ENCODE data around the gene IFT57.

GRCh38 chr3:108234387-108234957 is 12.2 kb upstream of the IFT57 start:
- TF ChIP-seq, protein P1, sequence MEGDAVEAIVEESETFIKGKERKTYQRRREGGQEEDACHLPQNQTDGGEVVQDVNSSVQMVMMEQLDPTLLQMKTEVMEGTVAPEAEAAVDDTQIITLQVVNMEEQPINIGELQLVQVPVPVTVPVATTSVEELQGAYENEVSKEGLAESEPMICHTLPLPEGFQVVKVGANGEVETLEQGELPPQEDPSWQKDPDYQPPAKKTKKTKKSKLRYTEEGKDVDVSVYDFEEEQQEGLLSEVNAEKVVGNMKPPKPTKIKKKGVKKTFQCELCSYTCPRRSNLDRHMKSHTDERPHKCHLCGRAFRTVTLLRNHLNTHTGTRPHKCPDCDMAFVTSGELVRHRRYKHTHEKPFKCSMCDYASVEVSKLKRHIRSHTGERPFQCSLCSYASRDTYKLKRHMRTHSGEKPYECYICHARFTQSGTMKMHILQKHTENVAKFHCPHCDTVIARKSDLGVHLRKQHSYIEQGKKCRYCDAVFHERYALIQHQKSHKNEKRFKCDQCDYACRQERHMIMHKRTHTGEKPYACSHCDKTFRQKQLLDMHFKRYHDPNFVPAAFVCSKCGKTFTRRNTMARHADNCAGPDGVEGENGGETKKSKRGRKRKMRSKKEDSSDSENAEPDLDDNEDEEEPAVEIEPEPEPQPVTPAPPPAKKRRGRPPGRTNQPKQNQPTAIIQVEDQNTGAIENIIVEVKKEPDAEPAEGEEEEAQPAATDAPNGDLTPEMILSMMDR (IDR thresholded peaks at IDR 0.05; ENCODE audit: poor library complexity), result no peak
- no peak for TF ChIP-seq EZH2 (IDR thresholded peaks at IDR 0.05; ENCODE audit: borderline replicate concordance)
